GM04504 (cell line): ENCODE data around the gene MUC5AC.

Experiments
- DNase-seq: peaks from one replicate; pipeline ENCODE4 v3.0.0-alpha.2; 2012; ENCODE audit warnings: low read depth

The MUC5AC gene

DNA sequence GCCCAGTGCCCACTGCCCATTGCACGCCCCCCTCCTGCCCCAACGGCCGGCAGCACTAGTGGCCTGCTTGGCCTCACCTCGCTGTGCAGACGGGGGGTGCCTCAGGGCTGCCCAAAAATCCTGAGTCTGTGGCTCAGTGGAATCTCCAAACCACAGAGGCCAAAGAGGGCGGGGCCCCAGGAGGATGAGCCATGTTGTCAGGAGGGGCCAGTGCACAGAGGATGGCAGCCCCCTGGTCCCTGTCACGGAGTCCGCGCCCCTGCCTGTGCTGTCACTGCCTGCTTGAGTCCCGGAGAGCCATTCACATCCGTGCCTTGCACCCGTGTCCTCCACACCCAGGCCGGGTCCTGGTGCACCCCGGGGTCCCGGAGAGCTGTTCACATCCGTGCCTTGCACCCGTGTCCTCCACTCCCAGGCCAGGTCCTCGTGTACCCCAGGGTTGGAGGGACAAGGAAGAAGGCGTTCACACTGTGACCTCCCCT, 36.4 kb upstream of the MUC5AC start:
- DNase-seq = no peak

DNA sequence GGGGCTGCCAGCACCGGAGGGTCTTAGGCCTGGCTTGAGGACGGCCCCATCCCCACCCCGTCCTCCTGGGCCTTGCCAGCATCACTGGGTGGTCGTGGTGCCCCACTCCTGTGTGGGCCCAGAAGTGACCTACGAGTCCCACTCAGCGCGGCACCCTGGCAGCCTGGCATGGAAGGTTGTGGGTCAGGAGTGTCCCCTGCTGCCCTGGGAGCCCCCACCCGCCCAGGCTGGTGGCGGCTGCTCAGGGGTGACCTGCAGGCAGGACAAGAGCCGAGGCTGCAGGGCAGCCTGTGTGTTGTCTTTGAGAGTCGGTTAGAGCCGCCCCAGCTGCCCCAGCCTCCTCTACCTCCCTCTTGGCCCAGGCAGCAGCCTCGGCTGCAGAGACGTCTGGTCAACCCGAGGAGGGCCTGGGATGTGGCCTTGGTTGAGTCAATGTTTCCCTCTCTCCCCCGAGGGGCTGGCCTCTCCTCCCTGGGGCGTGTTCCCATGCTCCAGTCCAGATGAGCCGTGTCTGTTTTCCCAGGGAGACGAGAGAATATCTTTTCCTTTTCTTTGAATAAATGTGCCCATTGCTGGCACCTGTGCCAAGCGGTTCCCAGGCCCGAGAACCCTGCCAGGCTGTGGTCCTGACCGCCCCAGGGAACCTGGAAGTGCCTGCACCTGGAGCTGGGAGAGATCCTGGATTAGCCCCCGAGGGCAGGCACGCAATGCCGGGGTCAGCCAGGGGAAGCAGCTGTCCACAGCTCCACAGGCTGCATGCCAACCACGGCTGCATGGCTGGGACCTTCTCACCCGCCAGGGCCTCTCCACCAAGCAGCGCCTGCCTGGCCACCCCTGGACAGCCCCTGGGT, 35.7 kb upstream of the MUC5AC start:
- no peak for DNase-seq

DNA sequence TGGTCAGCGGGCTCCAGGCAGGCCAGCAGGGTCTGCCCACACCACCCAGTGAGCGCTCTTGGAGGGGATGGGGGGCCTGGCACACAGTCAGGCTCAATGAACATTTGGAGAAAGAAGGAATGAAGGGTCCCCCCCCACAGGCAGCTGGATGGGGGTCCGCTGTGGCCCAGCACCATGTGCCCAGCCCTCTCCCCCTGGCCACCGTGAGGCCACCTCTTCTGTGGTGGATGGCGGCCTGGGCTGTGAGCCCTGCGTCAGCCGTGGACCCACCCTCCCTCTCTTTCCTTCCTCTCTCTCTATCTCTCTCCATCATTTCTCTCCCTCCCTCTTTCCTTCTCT, 35.1 kb upstream of the MUC5AC start:
- no peak for DNase-seq

DNA sequence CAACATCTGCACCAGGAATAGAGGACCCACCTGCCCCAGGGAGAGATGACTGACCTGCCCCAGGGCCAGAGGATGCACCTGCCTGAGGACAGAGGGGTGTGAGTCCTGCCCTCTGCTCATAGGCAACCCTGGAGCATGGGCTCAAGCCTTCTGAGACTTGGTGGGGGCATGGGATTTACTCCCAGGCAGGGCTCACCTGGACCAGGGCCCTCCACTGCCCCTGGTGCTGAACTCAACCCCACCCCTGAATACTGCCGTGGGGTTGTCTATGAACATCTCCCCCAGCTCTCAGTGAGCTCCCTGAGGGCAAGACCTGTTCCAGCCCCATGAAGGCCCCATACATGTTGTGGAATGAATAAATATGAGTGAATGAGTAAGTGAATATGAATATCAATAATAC, 33.8 kb upstream of the MUC5AC start:
- DNase-seq = no peak

DNA sequence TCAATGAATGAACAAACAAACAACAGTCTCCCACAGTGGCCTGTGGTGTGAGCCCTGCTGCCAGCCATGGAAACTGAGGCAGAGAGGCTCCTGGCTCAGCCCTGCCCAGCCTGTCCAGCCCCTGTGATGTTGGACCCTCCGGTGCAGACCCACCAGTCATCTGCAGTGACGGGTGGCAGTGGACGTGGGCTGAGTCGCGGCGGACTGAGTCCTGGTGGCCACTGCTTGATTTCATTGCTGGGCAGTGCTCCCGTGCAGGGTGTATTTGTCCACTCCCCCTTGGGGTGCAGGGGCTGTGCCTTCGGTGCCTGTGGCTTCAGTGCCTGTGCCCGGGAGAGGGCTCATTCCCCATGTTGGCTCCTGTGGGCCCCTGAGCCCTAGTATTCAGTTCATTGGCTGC, 31.9 kb upstream of the MUC5AC start:
- no peak for DNase-seq

DNA sequence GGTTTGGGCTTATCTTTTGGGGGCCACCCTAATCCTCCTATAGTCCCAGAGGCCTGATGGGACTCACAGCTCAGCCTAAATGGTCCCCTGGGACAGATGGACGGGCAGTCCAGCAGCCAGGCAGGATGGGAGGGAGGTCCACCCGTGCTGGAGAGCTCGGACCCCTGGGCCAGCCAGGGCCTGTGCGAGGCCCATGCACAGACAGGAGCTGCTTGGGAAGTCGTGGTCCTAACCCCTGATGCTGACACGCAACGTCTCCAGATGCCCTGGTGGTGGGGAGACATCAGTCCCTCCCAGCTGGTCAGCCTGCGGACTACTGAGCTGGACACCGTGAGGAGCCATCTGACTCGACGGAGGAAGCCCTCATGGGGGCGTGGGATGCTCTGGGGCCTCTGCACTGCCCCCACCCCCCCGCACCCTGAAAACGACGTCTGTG, 31.2 kb upstream of the MUC5AC start:
- DNase-seq = no peak

DNA sequence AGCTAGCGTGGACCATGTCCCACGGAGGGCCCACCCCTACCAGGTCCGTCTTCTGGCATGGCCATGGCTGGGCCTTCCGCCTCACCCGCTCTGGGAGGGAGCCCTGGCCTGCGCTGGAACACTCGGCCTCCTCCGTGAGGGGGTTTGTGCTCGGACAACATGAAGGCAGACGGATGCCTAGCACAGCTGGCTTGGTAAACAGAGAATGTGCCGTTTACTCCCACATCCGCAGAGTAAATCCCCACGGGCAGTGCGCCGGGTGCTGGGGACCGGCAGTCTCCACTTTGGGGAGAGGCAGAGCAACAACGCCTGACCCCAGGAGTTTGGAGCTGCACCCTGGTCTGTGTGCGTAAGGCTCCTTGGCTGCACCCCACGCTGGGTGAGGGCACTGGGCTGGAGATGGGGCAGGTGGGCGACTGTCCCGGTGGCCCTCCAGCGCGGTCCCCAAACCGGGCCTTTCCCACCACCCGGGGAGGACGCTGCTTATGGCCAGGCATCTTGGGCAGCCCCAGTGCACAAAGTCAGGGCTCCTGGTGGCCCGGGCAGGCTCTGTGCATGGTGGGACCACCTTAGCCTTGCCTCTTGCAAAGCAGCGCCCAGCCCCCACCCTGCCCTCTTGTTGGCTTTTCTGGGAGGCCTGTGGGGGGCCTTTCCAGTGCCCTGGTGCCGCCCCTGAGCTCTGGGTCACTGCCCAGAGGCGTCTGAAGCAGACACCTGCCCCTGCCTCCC, 30.7 kb upstream of the MUC5AC start:
- DNase-seq = no peak

DNA sequence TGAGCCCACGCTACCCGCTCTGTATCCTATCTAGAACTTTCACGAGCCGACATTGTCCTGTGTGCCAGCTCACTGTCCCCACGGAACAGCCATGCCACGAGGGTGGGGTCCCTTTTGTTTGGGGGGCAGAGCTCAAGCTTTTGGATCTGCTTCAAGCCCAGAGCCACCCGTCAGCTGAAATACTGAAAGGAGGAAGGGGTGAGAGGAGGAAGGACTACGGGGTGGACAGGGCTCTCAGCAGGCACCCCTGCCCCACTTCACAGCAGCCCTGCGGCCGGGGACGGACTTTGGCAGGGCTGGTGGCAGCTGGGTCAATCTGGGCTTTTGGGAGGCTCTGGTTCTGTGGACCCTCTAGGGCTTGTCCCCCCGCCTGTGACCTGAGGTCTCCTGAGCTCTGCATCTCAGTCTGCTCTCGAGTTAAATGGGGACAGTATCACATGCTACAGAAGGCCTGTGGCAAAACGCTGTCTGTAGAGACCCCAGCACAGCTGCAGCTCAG, 30.0 kb upstream of the MUC5AC start:
- no peak for DNase-seq

DNA sequence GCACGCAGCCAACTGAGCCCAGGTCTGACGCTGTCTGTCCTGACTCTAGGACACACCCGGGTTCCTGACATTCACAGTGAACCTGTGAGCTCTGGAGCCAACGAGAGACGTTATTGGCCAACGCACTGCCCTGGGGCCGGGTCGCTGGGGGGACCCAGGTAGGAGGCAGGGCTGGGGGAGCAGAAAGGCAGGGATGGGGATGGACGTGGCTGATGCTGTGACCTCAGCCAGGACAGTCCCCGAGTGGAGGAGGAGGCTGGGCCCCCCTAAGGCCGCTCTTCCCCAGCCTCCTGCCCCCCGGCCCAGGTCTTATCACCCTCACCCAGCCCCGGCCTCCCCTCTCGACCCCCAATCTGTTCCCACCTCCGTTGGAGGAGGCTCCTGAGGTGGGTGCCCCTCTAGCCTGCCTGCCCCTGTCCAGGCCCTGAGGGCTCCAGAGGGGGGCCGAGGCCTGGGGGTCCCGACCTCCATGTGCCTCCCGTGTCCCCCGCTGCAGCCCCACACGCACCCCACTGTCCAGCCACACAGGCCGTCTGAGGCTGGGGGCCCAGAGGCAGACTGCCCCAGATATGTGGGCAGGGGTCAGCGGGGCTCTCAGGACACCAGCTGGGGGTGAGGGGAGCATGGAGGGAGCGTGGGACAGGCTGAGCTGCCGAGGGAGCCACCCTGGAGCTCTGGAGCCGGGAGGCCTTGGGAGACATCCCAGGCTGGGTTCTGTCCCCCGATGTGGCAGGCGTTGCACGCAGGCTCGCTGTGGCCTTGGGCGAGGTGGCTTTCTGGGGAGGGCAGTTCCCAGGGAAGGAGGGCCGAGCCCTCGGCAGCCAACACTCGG, 29.2 kb upstream of the MUC5AC start:
- DNase-seq = no peak

DNA sequence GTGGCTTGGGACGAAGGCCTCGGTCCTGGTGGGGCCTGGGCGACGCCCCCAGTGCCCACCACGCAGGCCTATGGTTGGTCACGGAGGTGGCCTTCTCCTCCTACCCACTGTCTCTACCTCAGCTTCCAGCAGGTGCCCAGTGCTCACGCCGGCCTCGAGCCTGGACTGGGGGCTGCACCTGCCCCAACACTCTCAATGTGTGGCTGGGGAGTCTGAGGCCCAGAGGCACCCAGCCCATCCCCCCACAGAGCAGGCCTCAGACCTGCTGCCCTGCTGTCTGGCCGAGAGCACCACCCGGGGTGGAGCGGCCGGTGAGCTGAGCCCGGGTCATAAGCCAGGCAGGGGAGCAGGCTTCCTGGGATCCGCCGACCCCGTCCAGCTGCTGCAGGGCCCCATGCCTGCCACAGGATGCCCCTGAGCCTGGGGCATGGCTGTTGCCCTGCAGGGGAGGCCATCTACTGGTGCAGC, 28.6 kb upstream of the MUC5AC start:
- no peak for DNase-seq

DNA sequence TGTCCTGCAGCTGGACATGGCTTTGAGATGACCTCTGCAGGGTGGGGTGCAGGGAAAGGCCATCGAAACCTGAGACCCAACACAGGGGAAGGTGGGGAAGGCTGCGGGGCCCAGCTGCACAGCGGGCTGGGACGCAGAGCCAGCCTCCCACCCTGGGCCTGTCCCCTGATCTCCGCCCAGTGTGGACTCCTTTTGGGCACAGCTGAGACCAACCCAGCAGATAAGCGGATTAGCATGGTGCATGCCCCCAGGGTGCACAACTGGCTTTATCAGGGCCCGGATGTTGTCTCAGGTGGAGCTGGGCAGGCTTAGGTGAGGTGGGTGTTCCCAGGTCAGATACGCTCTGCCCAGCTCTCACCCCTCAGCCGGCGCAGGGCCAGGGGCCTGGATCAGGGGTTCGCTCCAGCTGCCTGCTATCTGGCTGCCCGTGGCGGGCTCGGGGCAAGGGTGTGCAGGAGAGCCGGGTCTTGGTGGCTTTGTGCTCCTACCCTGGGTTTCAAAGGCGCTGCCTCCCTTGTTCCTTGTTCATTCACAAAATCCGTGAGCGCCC, 28.1 kb upstream of the MUC5AC start:
- DNase-seq = no peak

DNA sequence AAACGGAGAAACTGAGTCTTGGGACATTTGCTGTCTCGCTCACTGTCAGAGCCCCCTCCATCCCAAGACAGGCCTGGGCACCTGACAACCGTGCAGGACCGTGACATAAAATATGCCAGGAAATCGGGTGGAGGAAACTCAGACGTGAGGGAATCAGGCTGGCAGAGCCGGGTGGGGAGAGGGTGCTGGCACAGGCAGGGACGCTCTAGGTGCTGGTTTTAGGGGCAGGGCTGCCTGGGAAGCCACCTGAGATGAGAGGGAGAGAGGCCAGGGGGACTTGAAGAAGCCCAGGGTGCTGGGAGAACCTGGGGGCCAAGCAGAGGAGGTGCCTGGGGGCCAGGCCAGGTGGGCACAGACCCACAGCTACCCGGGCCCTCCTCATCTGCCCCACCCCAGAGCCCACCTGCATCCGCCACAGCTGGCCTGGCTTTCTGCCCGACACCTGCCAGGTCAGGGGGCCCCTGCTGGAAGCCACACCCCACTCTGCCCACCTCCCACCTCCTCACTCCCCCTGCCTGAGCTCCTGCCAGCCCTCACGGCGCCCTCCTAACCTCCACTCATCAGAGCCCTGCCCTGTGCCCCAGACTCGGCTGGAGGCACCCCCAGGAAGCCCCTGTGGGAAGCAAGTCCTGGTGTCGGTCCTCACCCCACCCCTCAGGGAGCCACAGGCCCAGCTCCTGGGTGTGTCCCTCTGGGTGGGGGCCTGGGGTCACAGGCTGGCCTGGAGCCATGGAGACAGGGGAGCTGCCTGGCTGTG, 27.3 kb upstream of the MUC5AC start:
- DNase-seq = no peak

DNA sequence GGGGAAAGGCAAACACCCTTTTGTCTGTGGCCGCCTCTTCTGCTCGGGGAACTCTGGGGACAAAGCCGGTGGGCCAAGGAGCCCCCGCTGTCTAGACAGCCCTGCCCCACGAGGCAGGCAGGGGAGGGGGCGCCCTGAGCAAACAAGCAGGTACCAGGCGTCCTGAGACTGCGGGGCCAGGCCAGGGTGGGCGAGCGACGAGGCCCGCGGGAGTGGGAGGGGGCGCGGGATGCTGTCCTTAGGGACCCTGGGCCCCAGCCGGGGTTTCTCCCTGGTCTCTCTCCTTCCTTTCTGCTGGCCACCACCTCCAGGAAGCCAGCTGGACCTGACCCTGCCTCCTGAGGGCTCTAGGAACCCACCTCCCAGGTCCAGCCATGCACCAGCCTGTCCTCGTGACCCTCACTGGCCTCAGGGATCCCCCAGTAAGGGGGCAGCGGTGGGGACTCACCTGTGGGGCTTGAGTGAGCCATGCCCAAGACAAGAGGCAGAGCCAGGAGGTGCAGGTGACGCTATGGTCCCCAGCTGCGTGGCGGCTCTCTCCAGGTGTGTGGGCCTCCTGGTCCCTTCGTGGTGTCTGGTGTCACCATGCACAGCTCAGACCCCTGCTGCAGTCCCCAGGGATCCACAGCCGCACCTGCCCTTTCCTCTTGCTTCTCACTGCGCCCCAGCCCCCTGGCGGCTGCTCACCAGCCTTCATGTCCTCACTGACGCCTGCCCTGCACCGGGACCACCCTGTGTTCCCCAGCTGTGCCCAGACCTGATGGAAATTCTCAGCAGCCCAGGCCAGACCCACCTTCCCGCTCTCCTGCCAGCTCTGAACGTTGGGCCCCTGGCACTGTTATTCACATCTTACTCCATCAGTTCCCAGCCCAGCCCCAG, 26.5 kb upstream of the MUC5AC start:
- DNase-seq = no peak

DNA sequence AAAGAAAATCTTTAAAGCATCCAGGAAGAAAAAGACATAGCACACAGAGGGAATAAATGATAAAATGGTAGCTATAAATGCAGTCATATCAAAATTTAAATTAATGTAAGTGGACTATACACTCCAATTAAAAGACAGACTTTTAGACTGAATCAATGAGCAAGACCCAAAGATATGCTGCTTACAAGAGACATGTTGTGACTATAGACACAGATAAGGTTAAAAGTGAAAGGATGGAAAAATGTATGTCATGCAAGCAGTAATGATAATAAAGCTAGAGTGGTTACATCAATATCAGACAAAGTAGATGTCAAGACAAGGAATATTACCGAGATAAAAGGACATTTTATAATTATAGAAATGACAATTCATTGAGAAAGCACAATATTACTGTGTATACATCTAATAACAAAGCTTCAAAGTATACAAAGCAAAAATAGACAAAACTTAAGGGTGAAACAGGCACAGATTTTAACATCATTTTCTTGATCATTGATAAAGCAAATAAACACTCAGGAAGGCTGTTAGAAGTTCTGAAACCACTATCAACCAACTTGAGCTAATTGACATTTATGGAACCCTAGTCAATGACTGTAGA, 22.8 kb upstream of the MUC5AC start:
- no peak for DNase-seq

DNA sequence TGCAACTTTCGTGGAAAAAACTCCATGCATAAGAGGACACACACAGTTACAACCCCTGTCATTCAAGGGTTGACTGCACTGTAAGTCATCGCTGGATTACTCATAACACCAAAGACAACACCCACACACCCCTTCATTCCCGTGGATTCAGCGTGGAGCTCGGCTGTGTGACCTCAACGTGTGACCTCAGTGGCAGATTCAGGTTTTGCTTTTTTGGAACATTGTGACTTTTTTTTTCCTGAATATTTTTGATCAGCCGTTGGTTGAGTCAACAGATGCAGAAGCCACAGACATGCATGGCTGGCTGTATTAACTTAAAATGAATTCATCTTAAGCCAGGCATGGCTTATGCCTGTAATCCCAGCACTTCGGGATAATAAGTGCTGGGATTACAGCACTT, 19.7 kb upstream of the MUC5AC start:
- no peak for DNase-seq

DNA sequence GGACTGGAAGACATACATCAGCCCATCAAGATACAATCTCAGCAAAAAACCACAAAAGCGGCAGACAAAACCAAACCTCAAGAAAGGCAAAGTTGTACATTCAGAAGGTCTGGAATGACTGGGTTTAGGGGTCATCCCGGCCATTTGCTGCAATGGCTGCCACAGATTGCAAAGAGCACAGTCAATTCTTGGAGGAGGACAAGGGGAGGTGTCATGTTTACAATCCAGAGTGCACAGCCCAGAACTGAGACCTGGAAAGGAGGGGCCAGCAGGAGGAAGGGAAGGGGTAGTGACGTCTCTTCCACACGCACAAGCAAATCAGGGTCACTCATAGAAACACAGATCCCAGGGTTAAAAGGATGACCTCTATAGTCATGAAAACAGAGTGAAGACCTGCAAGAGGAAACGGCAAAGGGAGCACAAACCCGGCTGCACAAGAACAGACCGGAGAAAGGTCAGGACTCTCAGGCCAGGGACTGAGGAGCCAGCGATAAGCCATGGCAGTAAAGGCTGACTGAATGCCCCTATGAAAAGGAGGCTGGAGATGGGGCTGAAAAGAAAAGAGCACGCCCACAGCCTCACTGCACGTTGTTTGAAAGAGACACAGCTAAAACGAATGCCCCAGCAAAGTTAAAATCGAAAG, 18.2 kb upstream of the MUC5AC start:
- no peak for DNase-seq

DNA sequence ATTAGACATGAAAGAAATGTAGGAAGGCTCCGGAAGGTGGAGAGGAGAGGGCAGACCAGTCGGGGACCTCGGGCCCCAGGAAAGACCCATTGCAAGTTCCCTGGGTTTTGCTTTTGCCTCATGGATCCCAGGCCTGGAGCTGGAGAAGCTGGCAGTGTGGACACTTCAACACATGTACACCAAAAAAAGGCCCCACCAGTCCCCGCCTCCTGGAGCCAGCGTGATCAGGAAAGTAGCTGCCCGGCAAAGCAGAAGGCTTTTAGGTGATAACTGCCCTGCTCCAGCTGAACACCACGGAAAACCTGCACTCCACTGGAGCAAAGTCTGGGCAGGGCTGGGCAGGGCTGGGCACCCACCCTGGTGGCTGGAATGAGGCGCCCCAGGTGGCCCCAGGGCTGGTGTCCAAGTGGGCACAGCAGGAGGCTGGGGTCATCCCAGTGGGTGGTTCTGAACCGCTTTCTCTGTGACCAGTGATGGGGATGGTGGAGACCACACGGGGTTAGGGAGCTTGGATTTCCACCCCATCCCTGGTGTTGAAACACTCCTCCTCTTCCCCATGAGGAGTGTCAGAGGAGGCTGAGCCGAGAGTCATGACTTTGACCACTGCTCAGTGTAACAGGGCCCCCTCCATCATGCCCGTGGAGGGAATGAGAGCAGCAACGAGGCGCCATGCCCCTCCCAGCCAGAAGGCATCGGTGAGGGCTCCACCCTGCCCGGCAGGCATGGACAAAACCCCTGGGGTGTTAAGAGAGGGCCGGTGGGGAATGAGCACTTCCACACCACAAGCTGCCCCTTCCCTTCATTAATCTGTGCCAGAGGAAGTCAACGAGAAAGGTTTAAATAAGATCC, 16.9 kb upstream of the MUC5AC start:
- DNase-seq = no peak

DNA sequence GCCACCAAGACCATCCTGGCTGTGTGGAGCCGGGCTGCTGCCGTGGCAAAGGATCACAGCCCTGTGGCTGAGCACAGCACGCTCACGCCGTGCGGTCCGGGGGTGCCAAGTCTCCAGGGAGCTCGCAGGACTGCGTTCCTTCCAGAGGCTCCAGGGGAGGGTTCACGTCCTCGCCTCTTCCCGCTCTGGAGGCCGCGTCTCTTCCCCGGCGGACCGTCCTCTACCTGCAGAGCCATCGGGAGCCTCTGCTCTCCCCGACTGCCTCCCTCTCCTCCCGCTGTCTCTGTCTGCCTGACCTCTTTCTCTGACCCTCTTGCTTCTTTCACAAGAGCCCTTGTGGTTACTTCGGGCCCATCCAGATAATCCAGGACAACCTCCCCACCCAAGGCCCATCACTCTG, 11.4 kb upstream of the MUC5AC start:
- DNase-seq = no peak
